Measurements from ENCODE around the gene DNAJC12. TPM values are rescaled to one million over a fixed set of nuclear protein-coding genes. Genes with fewer than 3 reads are reported as not detected.
"Not testable (repeated sequence)": the region's sequence is repeated elsewhere in the genome, so short reads cannot be mapped to it uniquely, and the experiment has no call there.

Gene DNAJC12
- total RNA-seq, 4 donors from 2014 or later = 1.3 to 5.2 (median 2.6) TPM

DNA sequence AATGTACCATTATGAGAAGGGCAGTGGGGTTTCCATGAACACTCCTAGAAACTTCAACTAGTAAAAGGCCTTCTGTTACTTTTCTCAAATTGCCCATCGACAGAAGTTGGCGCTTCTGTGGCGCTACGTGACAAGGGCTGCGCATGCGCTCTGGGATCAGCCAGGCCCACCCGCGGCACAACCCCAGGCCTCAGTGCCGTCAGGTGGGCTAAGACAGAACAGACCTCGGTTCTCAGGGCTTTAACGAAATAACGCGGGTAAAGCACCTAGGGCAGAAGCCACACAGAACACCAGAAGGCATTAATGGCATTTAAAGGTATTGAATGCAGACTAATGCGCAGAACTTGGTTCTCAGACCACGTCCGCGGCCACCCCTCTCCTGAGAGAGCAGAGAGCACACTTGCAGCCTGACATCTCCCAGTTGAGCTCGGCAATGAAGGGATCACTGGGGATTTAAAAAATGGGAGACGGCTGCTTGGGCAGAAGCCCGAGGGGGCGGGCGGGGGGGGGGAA lies 74.4 kb downstream of the DNAJC12 start:
- TF ChIP-seq, protein P1, sequence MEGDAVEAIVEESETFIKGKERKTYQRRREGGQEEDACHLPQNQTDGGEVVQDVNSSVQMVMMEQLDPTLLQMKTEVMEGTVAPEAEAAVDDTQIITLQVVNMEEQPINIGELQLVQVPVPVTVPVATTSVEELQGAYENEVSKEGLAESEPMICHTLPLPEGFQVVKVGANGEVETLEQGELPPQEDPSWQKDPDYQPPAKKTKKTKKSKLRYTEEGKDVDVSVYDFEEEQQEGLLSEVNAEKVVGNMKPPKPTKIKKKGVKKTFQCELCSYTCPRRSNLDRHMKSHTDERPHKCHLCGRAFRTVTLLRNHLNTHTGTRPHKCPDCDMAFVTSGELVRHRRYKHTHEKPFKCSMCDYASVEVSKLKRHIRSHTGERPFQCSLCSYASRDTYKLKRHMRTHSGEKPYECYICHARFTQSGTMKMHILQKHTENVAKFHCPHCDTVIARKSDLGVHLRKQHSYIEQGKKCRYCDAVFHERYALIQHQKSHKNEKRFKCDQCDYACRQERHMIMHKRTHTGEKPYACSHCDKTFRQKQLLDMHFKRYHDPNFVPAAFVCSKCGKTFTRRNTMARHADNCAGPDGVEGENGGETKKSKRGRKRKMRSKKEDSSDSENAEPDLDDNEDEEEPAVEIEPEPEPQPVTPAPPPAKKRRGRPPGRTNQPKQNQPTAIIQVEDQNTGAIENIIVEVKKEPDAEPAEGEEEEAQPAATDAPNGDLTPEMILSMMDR (IDR thresholded peaks at IDR 0.05) = no peak
- DNase-seq (ENCODE audit: low spot score) = peak; percentile 59
- ATAC-seq (ENCODE audit: low FRiP score) = peak; percentile 55

DNA sequence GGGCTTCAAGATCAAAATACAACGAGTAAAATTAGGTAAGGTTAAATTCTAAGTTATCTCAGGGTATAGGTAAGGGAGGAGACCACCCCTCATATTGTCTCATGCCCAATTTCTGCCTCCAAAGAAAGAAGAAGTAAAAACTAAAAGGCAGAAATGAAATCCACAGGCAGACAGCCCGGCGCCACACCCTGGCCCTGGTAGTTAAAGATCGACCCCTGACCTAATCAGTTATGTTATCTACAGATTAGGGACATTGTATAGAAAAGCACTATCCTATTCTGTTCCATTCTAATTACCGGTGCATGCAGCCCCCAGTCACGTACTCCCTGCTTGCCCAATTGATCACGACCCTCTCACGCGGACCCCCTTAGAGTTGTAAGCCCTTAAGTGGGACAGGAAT lies 75.4 kb downstream of the DNAJC12 start:
- DNase-seq (ENCODE audit: low spot score); ATAC-seq (ENCODE audit: low FRiP score): not testable (repeated sequence)

DNA sequence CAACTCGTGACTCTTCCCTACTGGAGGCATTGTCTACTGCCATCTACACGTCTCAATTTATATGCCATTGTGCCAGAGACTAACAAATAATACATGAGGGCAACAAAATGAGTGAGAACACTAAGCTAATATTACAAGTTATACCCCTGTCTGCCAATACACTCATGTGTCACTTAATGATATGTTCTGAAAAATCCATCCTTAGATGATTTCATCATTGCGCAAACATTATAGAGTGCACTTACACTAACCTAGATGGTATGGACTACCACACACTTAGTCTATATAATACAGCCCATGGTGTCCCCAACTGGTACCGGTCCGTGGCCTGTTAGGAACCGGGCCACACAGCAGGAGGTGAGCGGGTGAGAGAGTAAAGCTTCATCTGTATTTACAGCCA lies 77.7 kb downstream of the DNAJC12 start:
- TF ChIP-seq, protein P1 (IDR thresholded peaks at IDR 0.05) = no peak
- no peak for DNase-seq (ENCODE audit: low spot score)
- no peak for ATAC-seq (ENCODE audit: low FRiP score)

Small RNAs within 50 kb of the gene (small RNA-seq; reads per million reads assigned to genes)
- gene RN7SL394P = not detected
- not detected for gene RNU6-1250P
- not detected for gene RNU6-523P

Other genes starting within 250 kb of the DNAJC12 start
- 1 to 10 TPM; 1.2 to 7.1 (median 1.3) TPM for gene CTNNA3, start 142.0 kb downstream of the DNAJC12 start, total RNA-seq
- 10 to 100 TPM; 19.1 to 38.8 (median 29.7) TPM for gene SIRT1, start 46.5 kb upstream of the DNAJC12 start, total RNA-seq
- gene HERC4, start 237.1 kb upstream of the DNAJC12 start, total RNA-seq = 10 to 100 TPM; 37.0 to 67.6 (median 50.5) TPM

Data from omental fat pad (tissue), 4 donors.